ENCODE data around the gene CHRNB1. TPM values are rescaled to one million over a fixed set of nuclear protein-coding genes. Genes with fewer than 3 reads are reported as not detected.

Gene CHRNB1
- total RNA-seq, 2 experiments from 2014 or later, result 1.6 to 2.2 TPM

DNA sequence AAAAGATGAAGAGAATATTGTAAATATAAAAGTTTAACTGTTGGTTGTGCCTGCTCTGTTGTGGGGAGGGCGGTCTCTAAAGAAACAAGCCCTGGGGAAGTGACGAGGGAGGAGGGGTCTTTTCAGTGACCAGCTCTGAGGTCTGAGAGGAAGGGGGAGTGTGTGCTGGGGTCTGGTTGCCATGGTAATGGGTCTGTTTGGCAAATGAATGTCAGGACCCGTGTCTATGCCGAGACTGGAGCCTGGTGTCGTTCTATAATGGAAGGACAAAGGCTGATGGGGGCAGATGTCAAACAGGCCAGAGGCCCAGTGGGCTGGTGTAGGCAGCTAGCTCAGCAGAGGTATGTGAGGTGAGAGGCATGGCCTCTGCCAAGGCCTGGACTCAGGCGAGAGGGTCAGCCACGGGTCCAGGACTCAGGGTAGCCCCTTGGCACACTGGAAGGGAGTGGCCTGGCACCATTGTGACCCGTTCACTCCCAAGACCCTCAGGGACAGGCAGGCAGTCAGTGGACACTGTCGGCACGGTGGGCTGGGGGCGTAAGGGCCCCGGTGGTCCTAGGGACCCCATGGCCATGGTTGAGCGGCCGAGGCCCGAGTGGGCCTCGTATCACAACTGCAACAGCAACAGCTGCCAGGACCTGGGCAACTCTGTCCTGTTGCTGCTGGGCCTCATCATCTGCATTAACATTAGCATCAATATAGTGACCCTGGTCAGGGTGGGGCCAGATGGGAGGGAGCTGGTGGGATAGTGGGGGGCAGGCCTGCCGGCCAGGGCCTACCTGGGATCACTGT, 24.8 kb upstream of the CHRNB1 start, which contains the start of gene SPEM1:
SPEM1 (plus strand) TSS at position 506 of the 792 bp plus-strand sequence; CDS start at position 567, 61 bp downstream.
- H3K27ac Mint-ChIP-seq, result no peak within 1 kb of the TSS
- H3K4me1 Mint-ChIP-seq (ENCODE audit: low read depth), result no peaks in the 10 kb centered on the region
- no peaks in the 10 kb centered on the region for H3K4me1 ChIP-seq (ENCODE audit: insufficient read depth, low read length)
- H3K4me3 Mint-ChIP-seq, result no peak within 1 kb of the TSS
- no peaks in the 10 kb centered on the region for H3K9me3 Mint-ChIP-seq
- H3K27me3 Mint-ChIP-seq, result no peaks in the 10 kb centered on the region
- TF ChIP-seq, protein P1, sequence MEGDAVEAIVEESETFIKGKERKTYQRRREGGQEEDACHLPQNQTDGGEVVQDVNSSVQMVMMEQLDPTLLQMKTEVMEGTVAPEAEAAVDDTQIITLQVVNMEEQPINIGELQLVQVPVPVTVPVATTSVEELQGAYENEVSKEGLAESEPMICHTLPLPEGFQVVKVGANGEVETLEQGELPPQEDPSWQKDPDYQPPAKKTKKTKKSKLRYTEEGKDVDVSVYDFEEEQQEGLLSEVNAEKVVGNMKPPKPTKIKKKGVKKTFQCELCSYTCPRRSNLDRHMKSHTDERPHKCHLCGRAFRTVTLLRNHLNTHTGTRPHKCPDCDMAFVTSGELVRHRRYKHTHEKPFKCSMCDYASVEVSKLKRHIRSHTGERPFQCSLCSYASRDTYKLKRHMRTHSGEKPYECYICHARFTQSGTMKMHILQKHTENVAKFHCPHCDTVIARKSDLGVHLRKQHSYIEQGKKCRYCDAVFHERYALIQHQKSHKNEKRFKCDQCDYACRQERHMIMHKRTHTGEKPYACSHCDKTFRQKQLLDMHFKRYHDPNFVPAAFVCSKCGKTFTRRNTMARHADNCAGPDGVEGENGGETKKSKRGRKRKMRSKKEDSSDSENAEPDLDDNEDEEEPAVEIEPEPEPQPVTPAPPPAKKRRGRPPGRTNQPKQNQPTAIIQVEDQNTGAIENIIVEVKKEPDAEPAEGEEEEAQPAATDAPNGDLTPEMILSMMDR (IDR thresholded peaks at IDR 0.05), result no peak
- ChIA-PET CTCF (no interaction called here), POLR2A (interaction anchor here (0.6 to 1.1 kb wide), 3 partner anchors 20 to 203 kb away, joined by 3 to 4 read pairs (median 3); no protein-coding TSS in a partner anchor)
- H3K9me3 ChIP-seq (ENCODE audit: control insufficient read depth in 1 of 2, insufficient read depth in 1 of 2, low read length in 2 of 2), result peaks cover 0 to 3% of the 10 kb centered on the region in 2 experiments
- H3K4me3 ChIP-seq (ENCODE audit: low read length), result no peak within 1 kb of the TSS
- H3K36me3 Mint-ChIP-seq (ENCODE audit: low read depth), result no peaks in the 10 kb centered on the region
- DNase-seq (no peak), ATAC-seq (ENCODE audit: poor library complexity) (no peak)
- no peak within 1 kb of the TSS for H3K27ac ChIP-seq (ENCODE audit: low read depth in 1 of 2, low read length in 2 of 2)
- intact Hi-C loops (cut with DNase I, micrococcal nuclease), result loop anchor here in 1 of 2 experiments (5.0 kb wide), 1 partner anchor 63 kb away; the partner anchor contains the start of gene TMEM95
- H3K36me3 ChIP-seq (ENCODE audit: insufficient read depth, low read length), result no peaks in the 10 kb centered on the region
- H3K27me3 ChIP-seq (ENCODE audit: control insufficient read depth in 1 of 2, insufficient read depth in 2 of 2, low read length in 2 of 2), result no peaks in the 10 kb centered on the region

DNA sequence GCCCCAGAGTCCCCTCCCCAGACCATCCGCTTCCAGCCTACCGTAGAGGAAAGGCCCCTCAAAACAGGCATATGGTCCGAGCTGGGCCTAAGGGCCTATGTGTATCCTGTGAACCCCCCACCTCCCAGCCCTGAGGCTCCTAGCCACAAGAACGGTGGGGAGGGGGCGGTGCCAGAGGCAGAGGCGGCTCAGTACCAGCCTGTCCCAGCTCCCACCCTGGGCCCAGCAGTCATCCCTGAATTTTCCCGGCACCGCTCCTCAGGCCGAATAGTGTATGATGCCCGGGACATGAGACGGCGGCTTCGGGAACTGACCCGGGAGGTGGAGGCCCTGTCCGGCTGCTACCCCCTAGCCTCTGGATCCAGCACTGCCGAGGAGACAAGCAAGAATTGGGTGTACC, 23.7 kb upstream of the CHRNB1 start:
- Histone ChIP-seq H3K4me1 (ENCODE audit: insufficient read depth, low read length) (no peaks in the 10 kb centered on the region), H3K27me3 (ENCODE audit: control insufficient read depth in 1 of 2, insufficient read depth in 2 of 2, low read length in 2 of 2) (no peaks in the 10 kb centered on the region), H3K4me3 (ENCODE audit: low read length) (no peak overlapping the region), H3K27ac (ENCODE audit: low read depth in 1 of 2, low read length in 2 of 2) (no peak overlapping the region), H3K36me3 (ENCODE audit: insufficient read depth, low read length) (no peaks in the 10 kb centered on the region), H3K9me3 (ENCODE audit: control insufficient read depth in 1 of 2, insufficient read depth in 1 of 2, low read length in 2 of 2) (peaks cover 0 to 3% of the 10 kb centered on the region in 2 experiments)
- Mint-ChIP-seq H3K9me3 (no peaks in the 10 kb centered on the region), H3K27ac (no peak overlapping the region), H3K36me3 (ENCODE audit: low read depth) (no peaks in the 10 kb centered on the region), H3K27me3 (no peaks in the 10 kb centered on the region), H3K4me1 (ENCODE audit: low read depth) (no peaks in the 10 kb centered on the region), H3K4me3 (no peak overlapping the region)
- no peak for DNase-seq
- TF ChIP-seq, protein P1 (IDR thresholded peaks at IDR 0.05), result no peak
- POLR2A ChIA-PET, result interaction anchor here (1.1 kb wide), 1 partner anchor 37 kb away, joined by 3 read pairs; no protein-coding TSS in a partner anchor
- intact Hi-C loops (cut with DNase I, micrococcal nuclease), result no loop called here
- CTCF ChIA-PET, result no interaction called here
- no peak for ATAC-seq (ENCODE audit: poor library complexity)

DNA sequence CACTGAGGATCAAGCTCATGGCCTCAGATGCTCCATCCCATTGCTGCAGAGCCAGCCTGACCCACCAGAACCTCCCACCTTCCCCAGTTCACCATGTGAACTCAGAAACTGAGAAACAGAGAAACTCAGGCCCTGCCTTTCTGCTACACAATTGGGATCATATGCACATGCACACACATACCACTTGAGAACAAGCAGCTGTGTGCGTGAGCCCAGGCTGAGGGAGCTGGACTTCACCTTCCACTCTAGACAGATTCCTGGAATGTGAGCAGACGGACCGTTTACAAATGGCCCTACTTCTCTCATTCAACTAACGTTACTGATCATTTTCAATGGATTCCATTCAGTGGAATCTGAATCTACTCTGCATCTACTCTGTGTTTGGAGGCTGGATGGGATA, 21.2 kb upstream of the CHRNB1 start:
- DNase-seq, result no peak
- H3K9me3 ChIP-seq (ENCODE audit: control insufficient read depth in 1 of 2, insufficient read depth in 1 of 2, low read length in 2 of 2), result peaks cover 0 to 3% of the 10 kb centered on the region in 2 experiments
- ChIA-PET POLR2A (no interaction called here), CTCF (interaction anchor here (0.7 kb wide), 1 partner anchor 16 kb away, joined by 3 read pairs; no protein-coding TSS in a partner anchor)
- TF ChIP-seq, protein P1 (IDR thresholded peaks at IDR 0.05), result no peak
- H3K27me3 ChIP-seq (ENCODE audit: control insufficient read depth in 1 of 2, insufficient read depth in 2 of 2, low read length in 2 of 2), result no peaks in the 10 kb centered on the region
- Mint-ChIP-seq H3K9me3 (no peaks in the 10 kb centered on the region), H3K27ac (no peak overlapping the region), H3K36me3 (ENCODE audit: low read depth) (no peaks in the 10 kb centered on the region), H3K4me1 (ENCODE audit: low read depth) (no peaks in the 10 kb centered on the region), H3K4me3 (no peak overlapping the region), H3K27me3 (no peaks in the 10 kb centered on the region)
- H3K4me1 ChIP-seq (ENCODE audit: insufficient read depth, low read length), result no peaks in the 10 kb centered on the region
- H3K27ac ChIP-seq (ENCODE audit: low read depth in 1 of 2, low read length in 2 of 2), result no peak overlapping the region
- no peak overlapping the region for H3K4me3 ChIP-seq (ENCODE audit: low read length)
- intact Hi-C loops (cut with DNase I, micrococcal nuclease), result no loop called here
- ATAC-seq (ENCODE audit: poor library complexity), result no peak
- H3K36me3 ChIP-seq (ENCODE audit: insufficient read depth, low read length), result no peaks in the 10 kb centered on the region
